ENCODE measurements around the gene PDE4D.

DNA sequence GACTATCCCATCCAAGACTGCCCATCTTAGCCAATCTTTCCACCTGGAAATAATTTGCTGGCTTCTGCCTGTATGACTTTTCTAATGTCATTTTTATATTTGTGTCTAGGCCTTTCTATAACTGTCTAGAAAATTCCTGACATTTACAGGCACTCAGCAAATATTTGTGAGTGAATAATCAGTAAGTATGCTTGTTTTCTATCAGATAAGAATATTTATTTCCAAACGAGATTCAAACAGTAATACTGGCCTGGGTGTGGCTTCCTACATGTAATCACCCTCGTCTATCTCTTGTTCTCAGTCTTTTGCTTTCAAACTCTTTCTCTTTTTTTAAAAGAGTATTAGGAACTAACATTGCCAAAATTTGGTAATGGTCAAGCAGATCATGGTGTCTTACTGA is 844.4 kb downstream of the PDE4D start:
- TF ChIP-seq EZH2 (IDR thresholded peaks at IDR 0.05; ENCODE audit: borderline replicate concordance, insufficient read depth, low read depth, low read length, poor library complexity, severe bottlenecking), result no peak
- TF ChIP-seq, protein P1, sequence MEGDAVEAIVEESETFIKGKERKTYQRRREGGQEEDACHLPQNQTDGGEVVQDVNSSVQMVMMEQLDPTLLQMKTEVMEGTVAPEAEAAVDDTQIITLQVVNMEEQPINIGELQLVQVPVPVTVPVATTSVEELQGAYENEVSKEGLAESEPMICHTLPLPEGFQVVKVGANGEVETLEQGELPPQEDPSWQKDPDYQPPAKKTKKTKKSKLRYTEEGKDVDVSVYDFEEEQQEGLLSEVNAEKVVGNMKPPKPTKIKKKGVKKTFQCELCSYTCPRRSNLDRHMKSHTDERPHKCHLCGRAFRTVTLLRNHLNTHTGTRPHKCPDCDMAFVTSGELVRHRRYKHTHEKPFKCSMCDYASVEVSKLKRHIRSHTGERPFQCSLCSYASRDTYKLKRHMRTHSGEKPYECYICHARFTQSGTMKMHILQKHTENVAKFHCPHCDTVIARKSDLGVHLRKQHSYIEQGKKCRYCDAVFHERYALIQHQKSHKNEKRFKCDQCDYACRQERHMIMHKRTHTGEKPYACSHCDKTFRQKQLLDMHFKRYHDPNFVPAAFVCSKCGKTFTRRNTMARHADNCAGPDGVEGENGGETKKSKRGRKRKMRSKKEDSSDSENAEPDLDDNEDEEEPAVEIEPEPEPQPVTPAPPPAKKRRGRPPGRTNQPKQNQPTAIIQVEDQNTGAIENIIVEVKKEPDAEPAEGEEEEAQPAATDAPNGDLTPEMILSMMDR (IDR thresholded peaks at IDR 0.05), result no peak
